K562 (cell line): Measurements from ENCODE around the gene DAPK1. TPM values are rescaled to one million over a fixed set of nuclear protein-coding genes. Genes with fewer than 3 reads are reported as not detected.

Experiments used
- ATAC-seq: fragments of 200-7000 bp; cut with Tn5 transposase; 3 replicates; pipeline ENCODE4 v1.9.1; 2020; ENCODE audit warnings: moderate library complexity
- BruUV-seq: library from RNA; stranded (reverse); fragments of 400-500 nt; replicated peaks from 2 replicates; lab custom pipeline; 2021; lab: Mats Ljungman, UMichigan
- CTCF ChIA-PET: fragments of 300-600 bp; formaldehyde crosslinking; extraction: SDS; loops from one replicate; lab custom pipeline; 2021; ENCODE audit warnings: low intra/inter-chr PET ratio; lab: Yijun Ruan, JAX
- POLR2A ChIA-PET: fragments of 300-600, 350-650 bp; sonication (Branson Sonifier 250); formaldehyde crosslinking; extraction: SDS; loops from one replicate; lab custom pipeline; 2021; ENCODE audit warnings: antibody characterized with exemption, inconsistent platforms; lab: Yijun Ruan, JAX
- DNase-seq, 4 experiments: peaks; one replicate each; pipeline versions ENCODE4 v3.0.0 to v3.0.0-alpha.2; 2011 to 2018; ENCODE audit warnings: low spot score in 3 of 4, mixed read lengths in 3 of 4; ENCODE audit errors: extremely low read depth in 1 of 4
- FAIRE-seq: peaks from 2 replicates; lab custom pipeline; 2011; peaks lifted over from hg19 to GRCh38; lab: Jason Lieb, UNC
- H2AFZ ChIP-seq: 2 replicates; pipeline ENCODE4 v1.6.0; 2011; ENCODE audit warnings: low read depth, low read length, control low read depth, inconsistent platforms
- H3K27ac ChIP-seq: fragments of 200-600 bp; 3 replicates; pipeline ENCODE4 v1.8.0; 2011; ENCODE audit warnings: low read depth, mild to moderate bottlenecking, control low read depth, inconsistent platforms, low read length, moderate library complexity, mixed read lengths; ENCODE audit errors: extremely low read depth
- H3K27me3 ChIP-seq, 2 experiments: fragments of 300-600 bp in 1 of 2; 2 replicates in 1 of 2; 3 replicates in 1 of 2; pipeline versions ENCODE4 v1.6.0 to v1.8.0; 2011; ENCODE audit warnings: inconsistent platforms in 2 of 2, low read length in 2 of 2, mild to moderate bottlenecking in 1 of 2, mixed read lengths in 1 of 2, moderate library complexity in 1 of 2; ENCODE audit not compliant: control insufficient read depth in 2 of 2, insufficient read depth in 2 of 2
- H3K36me3 ChIP-seq: fragments of 300-600 bp; 3 replicates; pipeline ENCODE4 v1.8.0; 2011; ENCODE audit warnings: mild to moderate bottlenecking, low read length, inconsistent platforms; ENCODE audit not compliant: control insufficient read depth, insufficient read depth
- H3K4me1 ChIP-seq, 2 experiments: fragments of 200-600 bp in 1 of 2; replicated peaks in 1 of 2; 2 replicates in 1 of 2; 3 replicates in 1 of 2; pipeline versions ENCODE4 v1.5.1 to v1.8.0; 2011; ENCODE audit warnings: inconsistent platforms in 2 of 2, low read length in 2 of 2, mild to moderate bottlenecking in 1 of 2, mixed read lengths in 1 of 2, moderate library complexity in 1 of 2; ENCODE audit not compliant: control insufficient read depth in 2 of 2, insufficient read depth in 2 of 2
- H3K4me2 ChIP-seq: 2 replicates; pipeline ENCODE4 v1.6.1; 2011; ENCODE audit warnings: low read length, control low read depth, inconsistent platforms, mixed read lengths; ENCODE audit not compliant: insufficient read depth
- H3K4me3 ChIP-seq: fragments of 200-600 bp; sonication (generic), shearing (Covaris generic); 2 replicates; pipeline ENCODE4 v1.5.1; 2016; ENCODE audit warnings: control low read depth, inconsistent platforms
- H3K79me2 ChIP-seq: fragments of 200-600 bp; 3 replicates; pipeline ENCODE4 v1.8.0; 2011; ENCODE audit warnings: low read length, inconsistent platforms; ENCODE audit not compliant: control insufficient read depth, insufficient read depth
- H3K9ac ChIP-seq, 2 experiments: 2 replicates each; pipeline versions ENCODE4 v1.6.0 to v1.6.1; 2011; ENCODE audit warnings: low read depth in 2 of 2, low read length in 2 of 2, control low read depth in 1 of 2, inconsistent platforms in 1 of 2, mild to moderate bottlenecking in 1 of 2, mixed read lengths in 1 of 2; ENCODE audit not compliant: insufficient read depth in 1 of 2
- H3K9me1 ChIP-seq: one replicate; pipeline ENCODE4 v1.6.0; 2011; ENCODE audit warnings: inconsistent platforms, mild to moderate bottlenecking, low read length, moderate library complexity; ENCODE audit not compliant: control insufficient read depth, insufficient read depth
- H3K9me3 ChIP-seq: replicated peaks from 2 replicates; pipeline ENCODE4 v1.5.1; 2011; ENCODE audit warnings: low read depth, low read length, inconsistent platforms; ENCODE audit not compliant: control insufficient read depth, insufficient read depth
- H4K20me1 ChIP-seq: replicated peaks from 2 replicates; pipeline ENCODE4 v1.6.1; 2011; ENCODE audit warnings: low read length, inconsistent platforms, mixed read lengths; ENCODE audit not compliant: control insufficient read depth, insufficient read depth
- CREM ChIP-seq: IDR thresholded peaks from 2 replicates; pipeline ENCODE4 v1.6.1; 2014; ENCODE audit warnings: antibody characterized with exemption, low read depth
- ETS2 ChIP-seq: IDR thresholded peaks from 2 replicates; pipeline ENCODE4 v1.6.1; 2016; ENCODE audit warnings: borderline replicate concordance, missing genetic modification characterization, mild to moderate bottlenecking, moderate library complexity, missing compliant biosample characterization; ENCODE audit not compliant: poor library complexity, severe bottlenecking
- ETV1 ChIP-seq: fragments of 450-650 bp; conservative IDR thresholded peaks from 2 replicates; pipeline ENCODE4 v1.6.1; 2016; ENCODE audit warnings: missing genetic modification characterization, control low read depth, low read depth, missing compliant biosample characterization
- MEF2D ChIP-seq: conservative IDR thresholded peaks from 2 replicates; pipeline ENCODE4 v1.6.1; 2016; ENCODE audit warnings: low read depth, missing genetic modification characterization, missing compliant biosample characterization
- NKRF ChIP-seq: fragments of 450-650 bp; IDR thresholded peaks from 2 replicates; pipeline ENCODE4 v1.6.1; 2016; ENCODE audit warnings: borderline replicate concordance
- RFX1 ChIP-seq: fragments of 450-650 bp; IDR thresholded peaks from 2 replicates; pipeline ENCODE4 v1.6.1; 2016; ENCODE audit warnings: mild to moderate bottlenecking, moderate library complexity
- SLC30A9 ChIP-seq: fragments of 250-450 bp; sonication (Bioruptor Pico); IDR thresholded peaks from 2 replicates; pipeline ENCODE4 v1.8.0; 2022; ENCODE audit warnings: mild to moderate bottlenecking, moderate library complexity
- ZNF717 ChIP-seq: fragments of 250-450 bp; sonication (Bioruptor Pico); IDR thresholded peaks from 2 replicates; pipeline ENCODE4 v1.5.0; 2021
- ZNF764 ChIP-seq: fragments of 250-450 bp; sonication (Bioruptor Pico); IDR thresholded peaks from 2 replicates; pipeline ENCODE4 v1.4.0; 2020; ENCODE audit warnings: low read depth, mild to moderate bottlenecking, moderate library complexity
- WGBS: fragments of 100-300 bp; shearing (Covaris generic); methylation state at CpG from one replicate; pipeline ENCODE4 v1.1.6; 2016; ENCODE audit warnings: low coverage, mixed read lengths; ENCODE audit not compliant: insufficient coverage; ENCODE audit errors: missing lambda C conversion rate; 5-methylcytosine and 5-hydroxymethylcytosine counted together
- in situ Hi-C: fragments of 300-500 bp; cut with MboI; formaldehyde crosslinking; loops from 4 replicates; pipeline ENCODE4 v1.15.0; 2018; ENCODE audit warnings: inconsistent platforms, mixed read lengths
- intact Hi-C: fragments of 100-400 bp; cut with micrococcal nuclease; formaldehyde crosslinking; loops from 2 replicates; pipeline ENCODE4 v1.14.2; 2022
- polyA plus RNA-seq, 8 experiments: library from polyadenylated mRNA; depleted of rRNA in 4 of 8; stranded (reverse) in 5 of 8; unstranded in 3 of 8; fragments of >200 nt; fragmentation: Nextera tagmentation in 2 of 8; fragmentation: Illumina TruSeq in 1 of 8; extraction: Ambion mirVana in 2 of 8; extraction: Trizol in 1 of 8; gene quantifications; 2 replicates each; pipeline versions ENCODE4 v1.2.1 to v1.2.3, GENCODE V29; 2011 to 2014; ENCODE audit warnings: inconsistent platforms in 1 of 8, missing spikeins in 1 of 8
- total RNA-seq, 7 experiments: library from RNA; depleted of rRNA in 6 of 7; stranded (reverse); fragments of >200 nt in 6 of 7; fragmentation: Illumina TruSeq in 2 of 7; extraction: Trizol in 2 of 7; gene quantifications; 2 replicates each; pipeline versions ENCODE4 v1.2.1 to v1.2.3, GENCODE V29; 2011 to 2021; ENCODE audit warnings: low replicate concordance in 1 of 7

The DAPK1 gene
- total and polyA plus RNA-seq, 9 of the 15 experiments (the other 6 are each of a cell fraction or from before 2014, with no cell fraction given) = 1.7 to 26.4 (median 15.8) TPM

- Histone ChIP-seq H3K27me3 (no peaks in the 10 kb centered on the region), H3K4me1 (peaks cover 0 to 3% of the 10 kb centered on the region in 2 experiments; a peak in 3 of 5 replicates), H2AFZ (no peak overlapping the region), H4K20me1 (no peaks in the 10 kb centered on the region; the same call in 1 of the 2 replicates), H3K9me3 (no peaks in the 10 kb centered on the region), H3K9me1 (no peaks in the 10 kb centered on the region), H3K4me2 (no peak overlapping the region), H3K79me2 (no peaks in the 10 kb centered on the region), H3K9ac (no peak overlapping the region), H3K4me3 (no peak overlapping the region), H3K36me3 (peaks cover 18% of the 10 kb centered on the region; the same call in 2 of the 3 replicates), H3K27ac (no peak overlapping the region)
- POLR2A ChIA-PET = no interaction called here
- FAIRE-seq (no peak), ATAC-seq (no peak), DNase-seq (no peak)
- in situ Hi-C loops = loop anchor here (25.0 kb wide), 1 partner anchor 1221 kb away; no protein-coding TSS in a partner anchor
- 89% methylated on average over 9 of the region's 16 CpGs for WGBS
- intact Hi-C loops = no loop called here
- BruUV-seq = no TSS peak
- CTCF ChIA-PET = no interaction called here
- no peak for TF ChIP-seq ETV1
- TF ChIP-seq CREM = no peak
- TF ChIP-seq RFX1 = no peak
- no peak for TF ChIP-seq MEF2D
- no peak for TF ChIP-seq SLC30A9
- TF ChIP-seq ZNF764 (CRISPR knock-in tag) = no peak
- TF ChIP-seq ETS2 = no peak
- no peak for TF ChIP-seq NKRF
- TF ChIP-seq ZNF717 (CRISPR knock-in tag) = no peak
These were observed 160.2 kb downstream of the DAPK1 start for GRCh38 chr9:87657893-87658292.
